ENCODE data around the gene RNF126.

GRCh38 chr19:618247-618619 is 44.8 kb downstream of the RNF126 start:
- TF ChIP-seq EZH2 (IDR thresholded peaks at IDR 0.05; ENCODE audit: low read length), result no peak
- TF ChIP-seq, protein P1, sequence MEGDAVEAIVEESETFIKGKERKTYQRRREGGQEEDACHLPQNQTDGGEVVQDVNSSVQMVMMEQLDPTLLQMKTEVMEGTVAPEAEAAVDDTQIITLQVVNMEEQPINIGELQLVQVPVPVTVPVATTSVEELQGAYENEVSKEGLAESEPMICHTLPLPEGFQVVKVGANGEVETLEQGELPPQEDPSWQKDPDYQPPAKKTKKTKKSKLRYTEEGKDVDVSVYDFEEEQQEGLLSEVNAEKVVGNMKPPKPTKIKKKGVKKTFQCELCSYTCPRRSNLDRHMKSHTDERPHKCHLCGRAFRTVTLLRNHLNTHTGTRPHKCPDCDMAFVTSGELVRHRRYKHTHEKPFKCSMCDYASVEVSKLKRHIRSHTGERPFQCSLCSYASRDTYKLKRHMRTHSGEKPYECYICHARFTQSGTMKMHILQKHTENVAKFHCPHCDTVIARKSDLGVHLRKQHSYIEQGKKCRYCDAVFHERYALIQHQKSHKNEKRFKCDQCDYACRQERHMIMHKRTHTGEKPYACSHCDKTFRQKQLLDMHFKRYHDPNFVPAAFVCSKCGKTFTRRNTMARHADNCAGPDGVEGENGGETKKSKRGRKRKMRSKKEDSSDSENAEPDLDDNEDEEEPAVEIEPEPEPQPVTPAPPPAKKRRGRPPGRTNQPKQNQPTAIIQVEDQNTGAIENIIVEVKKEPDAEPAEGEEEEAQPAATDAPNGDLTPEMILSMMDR (optimal IDR thresholded peaks at IDR 0.05 in 1 of 3, IDR thresholded peaks at IDR 0.05 in 1 of 3, conservative IDR thresholded peaks at IDR 0.05 in 1 of 3; ENCODE audit: extremely low read depth in 1 of 3, insufficient read depth in 2 of 3, low read length in 3 of 3), result no peak
